Natural killer cell (primary cell): ENCODE data around the gene BARHL1. TPM values are rescaled to one million over a fixed set of nuclear protein-coding genes. Genes with fewer than 3 reads are reported as not detected.

Source experiments
- ATAC-seq, 3 donors: fragments of 150-1000 bp in 2 of 3; fragments of 200-7000 bp in 1 of 3; cut with Tn5 transposase; 1 replicate in 1 of 3; 2 replicates in 2 of 3; pipeline ENCODE4 v1.10.0; 2021; ENCODE audit warnings: mild to moderate bottlenecking in 2 of 3, moderate library complexity in 2 of 3
- DNase-seq, 2 donors: peaks; one replicate each; pipeline versions ENCODE4 v3.0.0 to v3.0.0-alpha.2; 2013 to 2021; ENCODE audit warnings: mixed read lengths in 1 of 2
- H3K27ac ChIP-seq: one replicate; pipeline ENCODE4 v1.5.1; 2013; ENCODE audit warnings: mild to moderate bottlenecking, low read length
- H3K27me3 ChIP-seq: one replicate; pipeline ENCODE4 v1.6.1; 2013; ENCODE audit warnings: low read length; ENCODE audit not compliant: control insufficient read depth, insufficient read depth
- H3K36me3 ChIP-seq: one replicate; pipeline ENCODE4 v1.6.1; 2013; ENCODE audit warnings: low read length; ENCODE audit not compliant: control insufficient read depth, insufficient read depth
- H3K4me1 ChIP-seq: one replicate; pipeline ENCODE4 v1.6.1; 2013; ENCODE audit warnings: low read length; ENCODE audit not compliant: control insufficient read depth, insufficient read depth
- H3K4me3 ChIP-seq: one replicate; pipeline ENCODE4 v1.5.1; 2013; ENCODE audit warnings: low read length
- H3K9me3 ChIP-seq: one replicate; pipeline ENCODE4 v1.6.1; 2013; ENCODE audit warnings: low read length; ENCODE audit not compliant: control insufficient read depth, insufficient read depth
- H3K27ac Mint-ChIP-seq, 2 donors: one replicate each; pipeline ENCODE4 v1.8.0; 2022; ENCODE audit warnings: mild to moderate bottlenecking in 2 of 2, mixed read lengths in 2 of 2, moderate library complexity in 1 of 2
- H3K27me3 Mint-ChIP-seq, 2 donors: one replicate each; pipeline ENCODE4 v1.8.0; 2022; ENCODE audit warnings: low read depth in 2 of 2, mixed read lengths in 2 of 2
- H3K36me3 Mint-ChIP-seq: one replicate; pipeline ENCODE4 v1.8.0; 2022; ENCODE audit warnings: mixed read lengths
- H3K4me1 Mint-ChIP-seq, 2 donors: one replicate each; pipeline ENCODE4 v1.8.0; 2022; ENCODE audit warnings: mixed read lengths in 2 of 2
- H3K4me3 Mint-ChIP-seq: one replicate; pipeline ENCODE4 v1.8.0; 2022; ENCODE audit warnings: mild to moderate bottlenecking, moderate library complexity, mixed read lengths
- H3K9me3 Mint-ChIP-seq, 2 donors: one replicate each; pipeline ENCODE4 v1.8.0; 2022; ENCODE audit warnings: mixed read lengths in 2 of 2
- WGBS: methylation state at CpG from one replicate; pipeline ENCODE4 v1.1.7; 2013; ENCODE audit warnings: missing lambda C conversion rate; ENCODE audit not compliant: insufficient coverage; 5-methylcytosine and 5-hydroxymethylcytosine counted together
- intact Hi-C: fragments of 100-400 bp; cut with micrococcal nuclease; formaldehyde crosslinking; loops from one replicate; pipeline ENCODE4 v1.14.2; 2022
- total RNA-seq, 4 donors: library from RNA; stranded (reverse); fragments of 120-200 nt in 1 of 4; gene quantifications; one replicate each; pipeline versions ENCODE4 v1.2.3 to v1.2.4, GENCODE V29; 2013 to 2022
- TF ChIP-seq, protein P1 (sequence below): fragments of 200-600 bp; IDR thresholded peaks from one replicate; pipeline ENCODE4 v1.8.0; 2022; ENCODE audit warnings: antibody characterized with exemption

The BARHL1 gene
- total RNA-seq, 3 donors from 2014 or later (not counting 1 experiment from before 2014, with no cell fraction given) = not detected

DNA sequence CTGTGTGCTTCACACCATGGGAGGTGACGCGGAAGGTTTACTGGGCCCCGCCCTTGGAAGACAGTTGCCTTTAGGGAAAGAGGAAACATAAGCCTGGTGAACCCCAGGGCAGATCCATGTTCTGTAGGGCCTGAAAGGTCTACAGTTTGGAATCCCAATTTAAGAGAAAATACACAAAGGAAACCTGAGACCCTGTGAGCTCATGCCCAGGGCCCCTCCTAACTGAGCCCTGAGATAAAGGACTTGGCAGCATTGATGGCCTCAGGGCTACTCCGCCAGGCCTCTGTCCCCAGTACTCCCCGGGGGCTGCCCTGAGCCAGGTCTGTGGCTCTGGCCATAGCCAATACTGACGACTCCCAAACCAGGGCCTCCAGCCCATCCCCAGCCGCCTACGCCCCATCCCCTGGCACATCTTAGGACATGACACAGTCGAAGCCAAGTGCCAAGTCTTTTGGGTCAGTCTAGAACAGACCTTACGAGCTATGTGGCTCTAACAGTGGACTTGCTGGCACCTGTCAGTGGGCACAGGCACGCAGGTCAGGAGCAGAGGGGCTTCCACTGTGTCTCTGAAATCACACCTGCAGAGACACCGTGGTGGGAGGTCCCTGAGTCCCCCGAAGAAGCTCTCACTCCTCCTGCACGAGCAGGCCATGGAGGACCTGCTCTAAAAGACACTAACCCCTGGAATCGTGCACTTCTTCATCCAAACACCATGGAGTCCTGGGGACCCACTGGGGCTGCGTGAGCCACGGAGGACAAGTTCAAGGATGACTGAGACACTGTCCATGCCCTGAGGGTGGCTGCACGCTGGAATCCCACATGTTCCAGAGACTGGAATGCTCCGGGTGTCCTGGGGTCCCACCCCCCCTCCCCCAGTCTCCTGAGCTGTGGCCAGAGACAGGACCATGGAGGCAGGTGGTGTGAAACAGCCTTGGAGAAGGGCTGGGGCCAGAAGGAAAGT lies 40.3 kb upstream of the BARHL1 start:
- Mint-ChIP-seq H3K27ac (no peak overlapping the region), H3K4me1 (peaks cover 0 to 4% of the 10 kb centered on the region in 2 donors), H3K4me3 (no peak overlapping the region), H3K27me3 (peaks cover 7 to 22% of the 10 kb centered on the region in 2 donors), H3K36me3 (no peaks in the 10 kb centered on the region), H3K9me3 (no peaks in the 10 kb centered on the region)
- intact Hi-C loops = no loop called here
- Histone ChIP-seq H3K27me3 (peaks cover 10% of the 10 kb centered on the region), H3K36me3 (no peaks in the 10 kb centered on the region), H3K27ac (no peak overlapping the region), H3K4me1 (peaks cover 7% of the 10 kb centered on the region), H3K4me3 (no peak overlapping the region), H3K9me3 (no peaks in the 10 kb centered on the region)
- ATAC-seq = no peak
- TF ChIP-seq, protein P1, sequence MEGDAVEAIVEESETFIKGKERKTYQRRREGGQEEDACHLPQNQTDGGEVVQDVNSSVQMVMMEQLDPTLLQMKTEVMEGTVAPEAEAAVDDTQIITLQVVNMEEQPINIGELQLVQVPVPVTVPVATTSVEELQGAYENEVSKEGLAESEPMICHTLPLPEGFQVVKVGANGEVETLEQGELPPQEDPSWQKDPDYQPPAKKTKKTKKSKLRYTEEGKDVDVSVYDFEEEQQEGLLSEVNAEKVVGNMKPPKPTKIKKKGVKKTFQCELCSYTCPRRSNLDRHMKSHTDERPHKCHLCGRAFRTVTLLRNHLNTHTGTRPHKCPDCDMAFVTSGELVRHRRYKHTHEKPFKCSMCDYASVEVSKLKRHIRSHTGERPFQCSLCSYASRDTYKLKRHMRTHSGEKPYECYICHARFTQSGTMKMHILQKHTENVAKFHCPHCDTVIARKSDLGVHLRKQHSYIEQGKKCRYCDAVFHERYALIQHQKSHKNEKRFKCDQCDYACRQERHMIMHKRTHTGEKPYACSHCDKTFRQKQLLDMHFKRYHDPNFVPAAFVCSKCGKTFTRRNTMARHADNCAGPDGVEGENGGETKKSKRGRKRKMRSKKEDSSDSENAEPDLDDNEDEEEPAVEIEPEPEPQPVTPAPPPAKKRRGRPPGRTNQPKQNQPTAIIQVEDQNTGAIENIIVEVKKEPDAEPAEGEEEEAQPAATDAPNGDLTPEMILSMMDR = no peak
- no peak for DNase-seq
- WGBS = 86% methylated on average over 17 of the region's 19 CpGs

DNA sequence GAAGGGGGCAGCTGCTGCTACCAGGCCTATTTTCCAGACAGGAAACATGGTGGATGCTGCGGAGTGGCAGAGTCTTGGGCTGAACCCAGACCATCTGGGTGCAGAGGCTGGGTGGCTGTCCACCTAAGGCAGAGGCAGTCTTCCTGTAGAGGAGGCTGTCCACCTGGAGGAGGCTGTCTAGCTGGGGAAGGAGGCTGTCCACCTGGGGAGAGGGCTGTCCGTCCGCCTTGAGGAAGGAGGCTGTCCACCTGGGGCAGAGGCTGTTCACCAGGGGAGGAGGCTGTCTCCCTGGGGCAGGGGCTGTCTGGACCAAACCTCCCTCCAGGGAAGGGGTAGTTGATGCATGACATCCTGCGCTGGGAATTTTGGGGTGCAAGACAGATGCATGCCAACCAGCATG lies 39.2 kb upstream of the BARHL1 start:
- intact Hi-C loops = no loop called here
- Histone ChIP-seq H3K4me1 (peaks cover 7% of the 10 kb centered on the region), H3K4me3 (no peak overlapping the region), H3K36me3 (no peaks in the 10 kb centered on the region), H3K27ac (no peak overlapping the region), H3K9me3 (no peaks in the 10 kb centered on the region), H3K27me3 (peaks cover 10% of the 10 kb centered on the region)
- 94% methylated on average over 4 of the region's 4 CpGs for WGBS
- Mint-ChIP-seq H3K4me1 (peaks cover 0 to 4% of the 10 kb centered on the region in 2 donors), H3K4me3 (no peak overlapping the region), H3K27ac (no peak overlapping the region), H3K27me3 (peaks cover 14 to 29% of the 10 kb centered on the region in 2 donors), H3K36me3 (no peaks in the 10 kb centered on the region), H3K9me3 (no peaks in the 10 kb centered on the region)
- no peak for DNase-seq
- no peak for ATAC-seq
- TF ChIP-seq, protein P1 = no peak

DNA sequence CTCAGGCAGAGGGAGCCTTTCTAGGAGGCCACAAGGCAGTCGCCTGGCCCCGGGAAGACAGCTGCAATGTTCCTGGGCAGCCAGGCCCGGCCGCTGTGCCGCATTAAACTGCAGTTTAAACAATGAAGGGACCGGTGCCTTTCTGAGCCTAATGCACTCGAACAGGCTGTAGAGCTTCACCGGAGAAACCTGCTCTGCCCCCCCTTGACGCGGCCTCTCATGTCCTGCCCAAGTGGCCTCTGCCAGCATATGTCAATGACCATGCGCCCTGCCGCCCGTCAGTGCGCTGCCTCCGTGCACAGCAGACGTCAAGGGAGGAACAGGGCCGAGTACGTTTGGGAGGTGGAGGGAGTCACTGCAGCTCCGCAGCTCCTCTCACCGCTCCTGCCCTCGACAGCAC lies 38.4 kb upstream of the BARHL1 start:
- H3K4me3 Mint-ChIP-seq = no peak overlapping the region
- H3K9me3 Mint-ChIP-seq = no peaks in the 10 kb centered on the region
- peaks cover 10% of the 10 kb centered on the region for H3K27me3 ChIP-seq
- H3K36me3 Mint-ChIP-seq = no peaks in the 10 kb centered on the region
- peaks cover 17 to 29% of the 10 kb centered on the region in 2 donors for H3K27me3 Mint-ChIP-seq
- H3K9me3 ChIP-seq = no peaks in the 10 kb centered on the region
- no peak overlapping the region for H3K27ac ChIP-seq
- no peak for DNase-seq
- TF ChIP-seq, protein P1 = no peak
- no peak for ATAC-seq
- H3K4me3 ChIP-seq = no peak overlapping the region
- H3K4me1 Mint-ChIP-seq = peaks cover 0 to 4% of the 10 kb centered on the region in 2 donors
- no peaks in the 10 kb centered on the region for H3K36me3 ChIP-seq
- peaks cover 7% of the 10 kb centered on the region for H3K4me1 ChIP-seq
- intact Hi-C loops = no loop called here
- no peak overlapping the region for H3K27ac Mint-ChIP-seq
- 74% methylated on average over 21 of the region's 21 CpGs for WGBS
